H9 (cell line): ENCODE measurements around the gene ITPKA. TPM values are rescaled to one million over a fixed set of nuclear protein-coding genes. Genes with fewer than 3 reads are reported as not detected.

Source experiments
- DNase-seq: peaks from one replicate; pipeline ENCODE4 v3.0.0-alpha.2; 2017
- H2AFZ ChIP-seq: one replicate; pipeline ENCODE4 v1.6.1; 2013; ENCODE audit warnings: mild to moderate bottlenecking, low read length, control low read depth, moderate library complexity
- H2AK5ac ChIP-seq: 2 replicates; pipeline ENCODE4 v1.6.1; 2013; ENCODE audit warnings: low read length, control low read depth, mixed read lengths; ENCODE audit not compliant: insufficient read length
- H2BK120ac ChIP-seq: one replicate; pipeline ENCODE4 v1.6.1; 2013; ENCODE audit warnings: low read depth, mild to moderate bottlenecking, low read length, control low read depth, inconsistent platforms; ENCODE audit not compliant: poor library complexity, severe bottlenecking
- H2BK12ac ChIP-seq: 2 replicates; pipeline ENCODE4 v1.6.1; 2013; ENCODE audit warnings: low read length, control low read depth, mixed read lengths, low read depth; ENCODE audit not compliant: insufficient read length
- H2BK15ac ChIP-seq: 2 replicates; pipeline ENCODE4 v1.6.1; 2013; ENCODE audit warnings: low read depth, low read length, control low read depth
- H2BK20ac ChIP-seq: one replicate; pipeline ENCODE4 v1.6.1; 2013; ENCODE audit warnings: low read depth, mild to moderate bottlenecking, low read length, control low read depth, inconsistent platforms; ENCODE audit not compliant: poor library complexity, severe bottlenecking
- H2BK5ac ChIP-seq: 2 replicates; pipeline ENCODE4 v1.6.1; 2013; ENCODE audit warnings: low read length, control low read depth, mixed read lengths; ENCODE audit not compliant: insufficient read length
- H3K14ac ChIP-seq: 2 replicates; pipeline ENCODE4 v1.6.1; 2013; ENCODE audit warnings: low read length, control low read depth; ENCODE audit not compliant: insufficient read depth
- H3K18ac ChIP-seq: 2 replicates; pipeline ENCODE4 v1.6.1; 2013; ENCODE audit warnings: low read depth, mild to moderate bottlenecking, mixed read lengths, low read length, control low read depth; ENCODE audit not compliant: insufficient read length
- H3K23ac ChIP-seq: 2 replicates; pipeline ENCODE4 v1.6.1; 2013; ENCODE audit warnings: low read length, control low read depth, mixed read lengths, low read depth; ENCODE audit not compliant: insufficient read length
- H3K23me2 ChIP-seq: 2 replicates; pipeline ENCODE4 v1.6.1; 2013; ENCODE audit warnings: low read depth, mild to moderate bottlenecking, mixed read lengths, low read length, control low read depth; ENCODE audit not compliant: insufficient read length, poor library complexity, severe bottlenecking
- H3K27ac ChIP-seq: 2 replicates; pipeline ENCODE4 v1.5.1; 2013; ENCODE audit warnings: low read length, control low read depth, mixed read lengths, low read depth; ENCODE audit not compliant: insufficient read length
- H3K27me3 ChIP-seq: 2 replicates; pipeline ENCODE4 v1.6.1; 2013; ENCODE audit warnings: low read length, control low read depth, inconsistent platforms; ENCODE audit not compliant: insufficient read depth
- H3K4ac ChIP-seq: 2 replicates; pipeline ENCODE4 v1.6.1; 2013; ENCODE audit warnings: low read depth, mild to moderate bottlenecking, control low read depth, inconsistent platforms, low read length, moderate library complexity
- H3K4me1 ChIP-seq: 2 replicates; pipeline ENCODE4 v1.6.1; 2013; ENCODE audit warnings: low read length, control low read depth, inconsistent platforms; ENCODE audit not compliant: insufficient read depth
- H3K4me2 ChIP-seq: 2 replicates; pipeline ENCODE4 v1.6.1; 2013; ENCODE audit warnings: low read length, control low read depth, mixed read lengths; ENCODE audit not compliant: insufficient read length, insufficient read depth
- H3K56ac ChIP-seq: 2 replicates; pipeline ENCODE4 v1.6.1; 2013; ENCODE audit warnings: low read depth, mild to moderate bottlenecking, mixed read lengths, low read length, control low read depth; ENCODE audit not compliant: insufficient read length
- H3K79me1 ChIP-seq: 2 replicates; pipeline ENCODE4 v1.6.1; 2013; ENCODE audit warnings: low read depth, mild to moderate bottlenecking, moderate library complexity, low read length, control low read depth, inconsistent platforms; ENCODE audit not compliant: insufficient read depth, poor library complexity, severe bottlenecking
- H3K79me2 ChIP-seq: 2 replicates; pipeline ENCODE4 v1.6.1; 2013; ENCODE audit warnings: low read length, control low read depth, inconsistent platforms; ENCODE audit not compliant: insufficient read depth
- H3K9ac ChIP-seq: 2 replicates; pipeline ENCODE4 v1.6.1; 2013; ENCODE audit warnings: low read length, control low read depth, mixed read lengths; ENCODE audit not compliant: insufficient read length; ENCODE audit errors: extremely low read depth
- H3K9me3 ChIP-seq: one replicate; pipeline ENCODE4 v1.6.1; 2013; ENCODE audit warnings: low read depth, low read length, inconsistent platforms; ENCODE audit not compliant: control insufficient read depth
- H3T11ph ChIP-seq: one replicate; pipeline ENCODE4 v1.6.1; 2013; ENCODE audit warnings: mild to moderate bottlenecking, low read length, control low read depth, inconsistent platforms
- H4K20me1 ChIP-seq: one replicate; pipeline ENCODE4 v1.6.1; 2013; ENCODE audit not compliant: control insufficient read depth, insufficient read length, insufficient read depth
- H4K5ac ChIP-seq: 2 replicates; pipeline ENCODE4 v1.6.1; 2013; ENCODE audit warnings: low read depth, mild to moderate bottlenecking, mixed read lengths, low read length, control low read depth; ENCODE audit not compliant: insufficient read length
- H4K8ac ChIP-seq: replicated peaks from 2 replicates; pipeline ENCODE4 v1.6.1; 2013; ENCODE audit warnings: low read length, control low read depth, mixed read lengths, low read depth; ENCODE audit not compliant: insufficient read length
- H4K91ac ChIP-seq: 2 replicates; pipeline ENCODE4 v1.6.1; 2013; ENCODE audit warnings: low read depth, mild to moderate bottlenecking, moderate library complexity, mixed read lengths, low read length, control low read depth; ENCODE audit not compliant: insufficient read length
- H3K27ac Mint-ChIP-seq, 3 experiments: 2 replicates in 2 of 3; 3 replicates in 1 of 3; pipeline ENCODE4 v1.8.0; 2020 to 2021; ENCODE audit warnings: mixed read lengths in 3 of 3, mild to moderate bottlenecking in 1 of 3, moderate library complexity in 1 of 3
- H3K27me3 Mint-ChIP-seq: 2 replicates; pipeline ENCODE4 v1.8.0; 2021; ENCODE audit warnings: low read depth, mild to moderate bottlenecking, moderate library complexity, mixed read lengths
- H3K36me3 Mint-ChIP-seq, 3 experiments: 2 replicates in 2 of 3; 3 replicates in 1 of 3; pipeline ENCODE4 v1.8.0; 2020 to 2021; ENCODE audit warnings: low read depth in 3 of 3, mixed read lengths in 3 of 3; ENCODE audit not compliant: insufficient read depth in 1 of 3
- H3K4me1 Mint-ChIP-seq, 2 experiments: 2 replicates each; pipeline ENCODE4 v1.8.0; 2020; ENCODE audit warnings: mixed read lengths in 2 of 2
- H3K4me3 Mint-ChIP-seq, 2 experiments: 2 replicates in 1 of 2; 3 replicates in 1 of 2; pipeline ENCODE4 v1.8.0; 2020 to 2021; ENCODE audit warnings: mild to moderate bottlenecking in 2 of 2, mixed read lengths in 2 of 2, moderate library complexity in 1 of 2
- H3K9me3 Mint-ChIP-seq, 2 experiments: 2 replicates in 1 of 2; 3 replicates in 1 of 2; pipeline ENCODE4 v1.8.0; 2020; ENCODE audit warnings: mild to moderate bottlenecking in 2 of 2, mixed read lengths in 2 of 2, moderate library complexity in 1 of 2
- WGBS: extraction: QIAGEN DNeasy Blood & Tissue Kit; methylation state at CpG from one replicate; pipeline ENCODE4 v1.1.7; 2013; ENCODE audit warnings: missing lambda C conversion rate, low lambda C conversion rate, mixed read lengths; ENCODE audit not compliant: insufficient read length; ENCODE audit errors: extremely low coverage; 5-methylcytosine and 5-hydroxymethylcytosine counted together
- total RNA-seq: library from RNA; stranded (reverse); gene quantifications from 2 replicates; pipeline ENCODE4 v1.2.1, GENCODE V29; 2021
- TF ChIP-seq, protein P1 (sequence below): fragments of 200-600 bp; sonication (generic); conservative IDR thresholded peaks from 3 replicates; pipeline ENCODE4 v1.8.0; 2021; ENCODE audit warnings: antibody characterized with exemption, mild to moderate bottlenecking

Gene ITPKA
- total RNA-seq, 1 experiment from 2014 or later: 0.77 TPM

DNA sequence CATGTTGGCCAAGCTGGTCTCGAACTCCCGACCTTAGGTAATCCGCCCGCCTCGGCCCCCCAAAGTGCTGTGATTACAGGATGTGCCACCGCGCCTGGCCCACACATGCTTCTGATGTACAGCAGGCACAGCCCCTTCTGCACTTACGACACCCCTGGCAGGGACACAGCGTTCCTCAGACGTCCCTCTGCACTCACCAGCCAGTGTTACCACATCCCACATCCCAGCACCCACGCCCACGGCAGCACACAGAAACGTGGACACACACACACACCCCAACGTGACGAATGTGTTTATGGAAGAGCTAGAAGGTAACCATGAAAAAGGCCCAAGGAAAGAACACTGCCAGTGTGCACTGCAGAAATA is 51.0 kb downstream of the ITPKA start:
- Mint-ChIP-seq H3K36me3 (no peaks in the 10 kb centered on the region), H3K27ac (peak overlapping the region in 1 of 3 experiments; percentile 37; a peak in 1 of 7 replicates), H3K4me1 (peaks cover 8 to 11% of the 10 kb centered on the region in 2 experiments; a peak in 3 of 4 replicates), H3K4me3 (peak overlapping the region; percentile 98), H3K27me3 (no peaks in the 10 kb centered on the region; the same call in none of the 2 replicates), H3K9me3 (no peaks in the 10 kb centered on the region)
- TF ChIP-seq, protein P1, sequence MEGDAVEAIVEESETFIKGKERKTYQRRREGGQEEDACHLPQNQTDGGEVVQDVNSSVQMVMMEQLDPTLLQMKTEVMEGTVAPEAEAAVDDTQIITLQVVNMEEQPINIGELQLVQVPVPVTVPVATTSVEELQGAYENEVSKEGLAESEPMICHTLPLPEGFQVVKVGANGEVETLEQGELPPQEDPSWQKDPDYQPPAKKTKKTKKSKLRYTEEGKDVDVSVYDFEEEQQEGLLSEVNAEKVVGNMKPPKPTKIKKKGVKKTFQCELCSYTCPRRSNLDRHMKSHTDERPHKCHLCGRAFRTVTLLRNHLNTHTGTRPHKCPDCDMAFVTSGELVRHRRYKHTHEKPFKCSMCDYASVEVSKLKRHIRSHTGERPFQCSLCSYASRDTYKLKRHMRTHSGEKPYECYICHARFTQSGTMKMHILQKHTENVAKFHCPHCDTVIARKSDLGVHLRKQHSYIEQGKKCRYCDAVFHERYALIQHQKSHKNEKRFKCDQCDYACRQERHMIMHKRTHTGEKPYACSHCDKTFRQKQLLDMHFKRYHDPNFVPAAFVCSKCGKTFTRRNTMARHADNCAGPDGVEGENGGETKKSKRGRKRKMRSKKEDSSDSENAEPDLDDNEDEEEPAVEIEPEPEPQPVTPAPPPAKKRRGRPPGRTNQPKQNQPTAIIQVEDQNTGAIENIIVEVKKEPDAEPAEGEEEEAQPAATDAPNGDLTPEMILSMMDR: no peak
- no peaks in the 10 kb centered on the region for H3K4me1 ChIP-seq
- H3K23me2 ChIP-seq: no peaks in the 10 kb centered on the region
- H3K9ac ChIP-seq: no peak overlapping the region
- H4K8ac ChIP-seq: no peak overlapping the region
- H3K4me2 ChIP-seq: no peak overlapping the region
- H2BK5ac ChIP-seq: no peak overlapping the region
- H3T11ph ChIP-seq: no peak overlapping the region
- no peaks in the 10 kb centered on the region for H4K20me1 ChIP-seq
- H3K56ac ChIP-seq: no peak overlapping the region
- peaks cover 3% of the 10 kb centered on the region; the same call in 1 of the 2 replicates for H3K79me2 ChIP-seq
- no peak overlapping the region for H4K91ac ChIP-seq
- no CpG with 5 or more reads among the region's 15 CpGs for WGBS
- DNase-seq: no peak
- no peaks in the 10 kb centered on the region for H3K9me3 ChIP-seq
- no peak overlapping the region for H2AFZ ChIP-seq
- H3K14ac ChIP-seq: no peak overlapping the region
- H3K27ac ChIP-seq: no peak overlapping the region
- no peak overlapping the region for H2BK15ac ChIP-seq
- H3K27me3 ChIP-seq: no peaks in the 10 kb centered on the region
- no peaks in the 10 kb centered on the region for H3K79me1 ChIP-seq
- no peak overlapping the region for H4K5ac ChIP-seq
- no peak overlapping the region for H3K23ac ChIP-seq
- no peak overlapping the region for H2BK12ac ChIP-seq
- H3K18ac ChIP-seq: no peak overlapping the region
- H2BK120ac ChIP-seq: no peak overlapping the region
- no peak overlapping the region for H2AK5ac ChIP-seq
- H2BK20ac ChIP-seq: no peak overlapping the region
- H3K4ac ChIP-seq: no peak overlapping the region
